IPS DF 6.9 (cell line): ENCODE measurements around the gene ESYT1.

ENCODE experiments used
- DNase-seq: peaks from one replicate; pipeline ENCODE4 v3.0.0-alpha.2; 2013; ENCODE audit warnings: low read depth, low spot score
- H3K27ac ChIP-seq: one replicate; pipeline ENCODE4 v1.5.1; 2013; ENCODE audit warnings: low read length, control low read depth
- H3K27me3 ChIP-seq: 2 replicates; pipeline ENCODE4 v1.6.1; 2013; ENCODE audit warnings: mild to moderate bottlenecking, low read length; ENCODE audit not compliant: control insufficient read depth, insufficient read depth
- H3K36me3 ChIP-seq: 2 replicates; pipeline ENCODE4 v1.6.1; 2013; ENCODE audit warnings: low read length; ENCODE audit not compliant: control insufficient read depth, insufficient read depth
- H3K4me1 ChIP-seq: 2 replicates; pipeline ENCODE4 v1.6.1; 2013; ENCODE audit warnings: low read length; ENCODE audit not compliant: control insufficient read depth, insufficient read depth
- H3K4me3 ChIP-seq: 2 replicates; pipeline ENCODE4 v1.5.1; 2013; ENCODE audit warnings: mild to moderate bottlenecking, low read length
- H3K9me3 ChIP-seq: 2 replicates; pipeline ENCODE4 v1.6.1; 2013; ENCODE audit warnings: low read length, inconsistent platforms; ENCODE audit not compliant: control insufficient read depth, insufficient read depth
- WGBS: extraction: QIAGEN DNeasy Blood & Tissue Kit; methylation state at CpG from one replicate; pipeline ENCODE4 v1.1.7; 2013; ENCODE audit warnings: mixed read lengths, missing lambda C conversion rate; ENCODE audit not compliant: insufficient read length, insufficient coverage; 5-methylcytosine and 5-hydroxymethylcytosine counted together

The ESYT1 gene

GRCh38 chr12:56117778-56118687, 10.0 kb upstream of the ESYT1 start, which contains the start of gene ZC3H10:
TSS of gene ZC3H10 (plus strand) at chr12:56118266. CDS start at chr12:56120563, 2,297 bp downstream.
- Histone ChIP-seq H3K36me3 (peaks cover 5% of the 10 kb centered on the region; the same call in 1 of the 2 replicates), H3K9me3 (no peaks in the 10 kb centered on the region), H3K27ac (no peak within 1 kb of the TSS), H3K4me1 (peaks cover 2% of the 10 kb centered on the region; the same call in 1 of the 2 replicates), H3K27me3 (no peaks in the 10 kb centered on the region), H3K4me3 (peak within 1 kb of the TSS; percentile 90; the same call in 1 of the 2 replicates)
- no CpG with 5 or more reads among the region's 61 CpGs for WGBS
- DNase-seq, result peak; percentile 100

- WGBS, result no CpG with 5 or more reads among the region's 13 CpGs
- peaks cover 5% of the 10 kb centered on the region; the same call in 1 of the 2 replicates for H3K36me3 ChIP-seq
- peak overlapping the region; percentile 74; the same call in 1 of the 2 replicates for H3K4me3 ChIP-seq
- H3K27ac ChIP-seq, result no peak overlapping the region
- DNase-seq, result no peak
- H3K27me3 ChIP-seq, result no peaks in the 10 kb centered on the region
- peaks cover 2% of the 10 kb centered on the region; the same call in 1 of the 2 replicates for H3K4me1 ChIP-seq
- H3K9me3 ChIP-seq, result no peaks in the 10 kb centered on the region
These were observed 9.2 kb upstream of the ESYT1 start for GRCh38 chr12:56118688-56119357.

- DNase-seq, result peak; percentile 73
- H3K36me3 ChIP-seq, result peaks cover 5% of the 10 kb centered on the region; the same call in 1 of the 2 replicates
- no peaks in the 10 kb centered on the region for H3K9me3 ChIP-seq
- H3K4me3 ChIP-seq, result no peak overlapping the region
- WGBS, result no CpG with 5 or more reads among the region's 2 CpGs
- H3K4me1 ChIP-seq, result peaks cover 2% of the 10 kb centered on the region; the same call in 1 of the 2 replicates
- H3K27me3 ChIP-seq, result no peaks in the 10 kb centered on the region
- no peak overlapping the region for H3K27ac ChIP-seq
These were observed 8.7 kb upstream of the ESYT1 start for GRCh38 chr12:56119361-56119796.

- no peak overlapping the region for H3K4me3 ChIP-seq
- WGBS, result no CpG with 5 or more reads among the region's 17 CpGs
- no peaks in the 10 kb centered on the region for H3K27me3 ChIP-seq
- DNase-seq, result no peak
- peaks cover 2% of the 10 kb centered on the region; the same call in 1 of the 2 replicates for H3K4me1 ChIP-seq
- H3K36me3 ChIP-seq, result peaks cover 5% of the 10 kb centered on the region; the same call in 1 of the 2 replicates
- H3K27ac ChIP-seq, result no peak overlapping the region
- H3K9me3 ChIP-seq, result no peaks in the 10 kb centered on the region
These were observed 7.8 kb upstream of the ESYT1 start for GRCh38 chr12:56120158-56120846.

GRCh38 chr12:56121204-56121870, 6.7 kb upstream of the ESYT1 start:
- Histone ChIP-seq H3K27ac (no peak overlapping the region), H3K27me3 (no peaks in the 10 kb centered on the region), H3K36me3 (peaks cover 5% of the 10 kb centered on the region; the same call in 1 of the 2 replicates), H3K9me3 (no peaks in the 10 kb centered on the region), H3K4me1 (peaks cover 2% of the 10 kb centered on the region; the same call in 1 of the 2 replicates), H3K4me3 (no peak overlapping the region)
- no CpG with 5 or more reads among the region's 11 CpGs for WGBS
- DNase-seq, result no peak

DNA sequence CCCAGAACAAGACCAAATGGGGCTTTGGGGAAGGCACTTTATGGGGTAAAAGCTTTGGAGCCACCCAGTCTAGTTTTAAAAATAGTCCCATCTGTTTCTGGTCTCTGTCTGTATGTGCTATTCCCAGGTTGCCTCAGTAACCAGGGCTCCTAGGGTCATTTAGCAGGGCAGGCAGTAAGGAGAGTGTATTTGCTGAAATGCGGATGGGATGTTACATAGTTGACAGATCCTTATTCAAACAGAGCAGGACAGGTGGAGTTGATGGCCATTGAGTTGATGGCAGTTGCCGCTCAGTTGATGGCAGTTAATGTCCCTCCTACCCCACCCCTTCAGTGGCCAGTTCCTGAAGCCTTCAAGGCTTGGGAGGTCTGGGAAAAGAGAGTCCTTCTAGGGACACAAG, 5.4 kb upstream of the ESYT1 start:
- H3K27ac ChIP-seq, result no peak overlapping the region
- H3K9me3 ChIP-seq, result no peaks in the 10 kb centered on the region
- DNase-seq, result no peak
- H3K36me3 ChIP-seq, result peaks cover 5% of the 10 kb centered on the region; the same call in 1 of the 2 replicates
- WGBS, result no CpG with 5 or more reads among the region's 2 CpGs
- H3K4me3 ChIP-seq, result no peak overlapping the region
- peaks cover 2% of the 10 kb centered on the region; the same call in 1 of the 2 replicates for H3K4me1 ChIP-seq
- no peaks in the 10 kb centered on the region for H3K27me3 ChIP-seq

- no peak for DNase-seq
- Histone ChIP-seq H3K27ac (no peak overlapping the region), H3K36me3 (0 out of 2 replicates have a peak, but pooled peaks cover 3% of the 10 kb centered on the region), H3K4me3 (no peak overlapping the region), H3K27me3 (no peaks in the 10 kb centered on the region), H3K4me1 (no peaks in the 10 kb centered on the region; the same call in 1 of the 2 replicates), H3K9me3 (no peaks in the 10 kb centered on the region)
- WGBS, result no CpG with 5 or more reads among the region's 4 CpGs
These were observed 3.9 kb upstream of the ESYT1 start for GRCh38 chr12:56124133-56124532.

- Histone ChIP-seq H3K27ac (no peak overlapping the region), H3K36me3 (peaks cover 14% of the 10 kb centered on the region), H3K4me3 (no peak overlapping the region), H3K27me3 (no peaks in the 10 kb centered on the region), H3K4me1 (no peaks in the 10 kb centered on the region; the same call in 1 of the 2 replicates), H3K9me3 (no peaks in the 10 kb centered on the region)
- no CpG with 5 or more reads among the region's 3 CpGs for WGBS
- no peak for DNase-seq
These were observed 1.3 kb upstream of the ESYT1 start for GRCh38 chr12:56126732-56127239.

- H3K9me3 ChIP-seq, result no peaks in the 10 kb centered on the region
- no peaks in the 10 kb centered on the region for H3K27me3 ChIP-seq
- WGBS, result no CpG with 5 or more reads among the region's 8 CpGs
- H3K4me1 ChIP-seq, result no peaks in the 10 kb centered on the region; the same call in 1 of the 2 replicates
- DNase-seq, result no peak
- H3K4me3 ChIP-seq, result peak overlapping the region; percentile 13; the same call in 1 of the 2 replicates
- H3K36me3 ChIP-seq, result peaks cover 21% of the 10 kb centered on the region
- H3K27ac ChIP-seq, result no peak overlapping the region
These were observed 581 bp upstream of the ESYT1 start for GRCh38 chr12:56127485-56127887.
